GM12878 (cell line): ENCODE data around the gene BCL2L12. TPM values are rescaled to one million over a fixed set of nuclear protein-coding genes. Genes with fewer than 3 reads are reported as not detected.

Experiments
- ATAC-seq: fragments of 200-7000 bp; cut with Tn5 transposase; 3 replicates; pipeline ENCODE4 v1.9.1; 2020; ENCODE audit warnings: mild to moderate bottlenecking, moderate library complexity
- BruUV-seq: library from RNA; stranded (reverse); fragments of 400-500 nt; replicated peaks from 2 replicates; lab custom pipeline; 2021; lab: Mats Ljungman, UMichigan
- CTCF ChIA-PET: fragments of 300-600 bp; sonication (Branson Sonifier 250); formaldehyde crosslinking; extraction: SDS; loops from one replicate; lab custom pipeline; 2021; ENCODE audit warnings: inconsistent platforms; lab: Yijun Ruan, JAX
- POLR2A ChIA-PET: fragments of 350-600 bp; formaldehyde crosslinking; extraction: SDS; loops from one replicate; lab custom pipeline; 2021; ENCODE audit warnings: inconsistent platforms; lab: Charles Lee
- RAD21 ChIA-PET: fragments of 300-600 bp; sonication (Branson Sonifier 250); formaldehyde crosslinking; loops from one replicate; lab custom pipeline; 2023; ENCODE audit warnings: antibody characterized with exemption; ENCODE audit not compliant: unreplicated experiment; lab: Charles Lee
- SMC1A ChIA-PET: fragments of 300-600 bp; sonication (Branson Sonifier 250); formaldehyde crosslinking; loops from one replicate; lab custom pipeline; 2023; ENCODE audit not compliant: unreplicated experiment, uncharacterized antibody; lab: Charles Lee
- DNase-seq: peaks from one replicate; pipeline ENCODE4 v3.0.0-alpha.2; 2011; ENCODE audit warnings: low read depth, low spot score
- FAIRE-seq: peaks from 3 replicates; lab custom pipeline; 2011; peaks lifted over from hg19 to GRCh38; lab: Jason Lieb, UNC
- H2AFZ ChIP-seq: 2 replicates; pipeline ENCODE4 v1.6.0; 2011; ENCODE audit warnings: low read depth, low read length, control low read depth; ENCODE audit not compliant: control insufficient read depth
- H3K27ac ChIP-seq: 2 replicates; pipeline ENCODE4 v1.5.1; 2011; ENCODE audit warnings: control low read depth; ENCODE audit not compliant: control insufficient read depth, insufficient read depth
- H3K27me3 ChIP-seq, 2 experiments: replicated peaks in 1 of 2; 2 replicates each; pipeline versions ENCODE4 v1.6.0 to v1.6.1; 2011; ENCODE audit warnings: low read length in 1 of 2; ENCODE audit not compliant: control insufficient read depth in 2 of 2, insufficient read depth in 2 of 2
- H3K36me3 ChIP-seq, 2 experiments: 2 replicates each; pipeline ENCODE4 v1.5.1; 2011; ENCODE audit warnings: low read length in 1 of 2; ENCODE audit not compliant: control insufficient read depth in 2 of 2, insufficient read depth in 2 of 2
- H3K4me1 ChIP-seq: 2 replicates; pipeline ENCODE4 v1.6.1; 2011; ENCODE audit warnings: mild to moderate bottlenecking, low read length, moderate library complexity, mixed read lengths; ENCODE audit not compliant: control insufficient read depth, insufficient read depth
- H3K4me2 ChIP-seq: 2 replicates; pipeline ENCODE4 v1.6.0; 2011; ENCODE audit warnings: control low read depth; ENCODE audit not compliant: control insufficient read depth, insufficient read depth
- H3K4me3 ChIP-seq: fragments of 200-600 bp; sonication (generic); 2 replicates; pipeline ENCODE4 v1.5.1; 2016
- H3K79me2 ChIP-seq: 2 replicates; pipeline ENCODE4 v1.6.0; 2011; ENCODE audit warnings: low read length; ENCODE audit not compliant: control insufficient read depth, insufficient read depth
- H3K9ac ChIP-seq: 2 replicates; pipeline ENCODE4 v1.8.0; 2011; ENCODE audit warnings: low read length, control low read depth, mixed read lengths; ENCODE audit not compliant: control insufficient read depth, insufficient read depth
- H3K9me3 ChIP-seq: replicated peaks from 3 replicates; pipeline ENCODE4 v1.5.1; 2011; ENCODE audit warnings: mild to moderate bottlenecking, low read length; ENCODE audit not compliant: control insufficient read depth, insufficient read depth
- H4K20me1 ChIP-seq: 2 replicates; pipeline ENCODE4 v1.6.0; 2011; ENCODE audit not compliant: control insufficient read depth, insufficient read depth
- ATF7 ChIP-seq: fragments of 450-650 bp; IDR thresholded peaks from 2 replicates; pipeline ENCODE4 v1.6.1; 2016; ENCODE audit warnings: low read depth, mild to moderate bottlenecking
- CBFB ChIP-seq: IDR thresholded peaks from 2 replicates; pipeline ENCODE4 v1.6.1; 2016; ENCODE audit warnings: antibody characterized with exemption, low read depth
- FOXK2 ChIP-seq: fragments of 450-650 bp; IDR thresholded peaks from 2 replicates; pipeline ENCODE4 v1.6.1; 2017; ENCODE audit warnings: mild to moderate bottlenecking, moderate library complexity
- GATAD2B ChIP-seq: fragments of 450-650 bp; conservative IDR thresholded peaks from 2 replicates; pipeline ENCODE4 v1.6.1; 2017; ENCODE audit warnings: low read depth, mild to moderate bottlenecking, moderate library complexity
- HDAC2 ChIP-seq: fragments of 200-600 bp; sonication (generic); IDR thresholded peaks from 2 replicates; pipeline ENCODE4 v1.6.1; 2017
- HDAC6 ChIP-seq: fragments of 200-600 bp; sonication (generic); IDR thresholded peaks from one replicate; pipeline ENCODE4 v1.8.0; 2017; ENCODE audit warnings: antibody characterized with exemption; ENCODE audit not compliant: unreplicated experiment
- KLF5 ChIP-seq: fragments of 450-650 bp; IDR thresholded peaks from 2 replicates; pipeline ENCODE4 v1.6.1; 2014; ENCODE audit warnings: mild to moderate bottlenecking; ENCODE audit not compliant: partially characterized antibody
- PAX8 ChIP-seq: fragments of 450-650 bp; IDR thresholded peaks from 2 replicates; pipeline ENCODE4 v1.6.1; 2017; ENCODE audit warnings: mild to moderate bottlenecking, moderate library complexity
- RUNX3 ChIP-seq: IDR thresholded peaks from 2 replicates; pipeline ENCODE4 v1.6.1; 2012; ENCODE audit warnings: low read length, inconsistent platforms
- TARDBP ChIP-seq: IDR thresholded peaks from 2 replicates; pipeline ENCODE4 v1.6.1; 2016; ENCODE audit warnings: borderline replicate concordance
- ZNF207 ChIP-seq: fragments of 450-650 bp; IDR thresholded peaks from 2 replicates; pipeline ENCODE4 v1.6.1; 2014; ENCODE audit warnings: antibody characterized with exemption, mild to moderate bottlenecking, borderline replicate concordance
- WGBS: methylation state at CpG from one replicate; pipeline ENCODE4 v1.1.6; 2016; ENCODE audit warnings: low lambda C conversion rate; ENCODE audit not compliant: insufficient replicate concordance, insufficient coverage; ENCODE audit errors: missing lambda C conversion rate; 5-methylcytosine and 5-hydroxymethylcytosine counted together
- in situ Hi-C: fragments of 300-500 bp; cut with MboI; formaldehyde crosslinking; loops from 9 replicates; pipeline ENCODE4 v1.14.3; 2018; ENCODE audit warnings: mixed read lengths
- intact Hi-C: fragments of 100-400 bp; cut with micrococcal nuclease; formaldehyde crosslinking; loops from one replicate; pipeline ENCODE4 v1.14.2; 2022; ENCODE audit not compliant: unreplicated experiment
- polyA plus RNA-seq, 11 experiments: library from polyadenylated mRNA; depleted of rRNA in 4 of 11; unstranded in 6 of 11; stranded (reverse) in 5 of 11; fragments of >200 nt; fragmentation: Nextera tagmentation in 4 of 11; fragmentation: Illumina TruSeq in 1 of 11; extraction: Ambion mirVana in 4 of 11; extraction: Trizol in 1 of 11; gene quantifications; 1 replicate in 1 of 11; 2 replicates in 10 of 11; pipeline versions ENCODE4 v1.2.1 to v1.2.3, GENCODE V29; 2011 to 2016; ENCODE audit warnings: inconsistent platforms in 2 of 11, missing spikeins in 2 of 11, low read depth in 1 of 11
- total RNA-seq, 4 experiments: library from RNA; depleted of rRNA in 3 of 4; stranded (reverse); fragments of >200 nt in 3 of 4; fragmentation: Illumina TruSeq in 1 of 4; extraction: Trizol in 1 of 4; gene quantifications; 2 replicates each; pipeline versions ENCODE4 v1.2.1 to v1.2.3, GENCODE V29; 2013 to 2021
- TF ChIP-seq, protein P1 (sequence below): fragments of 450-650 bp; formaldehyde crosslinking; IDR thresholded peaks from 2 replicates; pipeline ENCODE4 v1.5.0; 2022; ENCODE audit warnings: mild to moderate bottlenecking, missing genetic modification characterization
- TF ChIP-seq, protein P2 (sequence below): IDR thresholded peaks from 2 replicates; pipeline ENCODE4 v1.6.1; 2011; ENCODE audit warnings: low read depth, low read length, improper control_type of control experiment, borderline replicate concordance
- TF ChIP-seq, protein P3 (sequence below), 3 experiments: IDR thresholded peaks in 2 of 3; conservative IDR thresholded peaks in 1 of 3; 2 replicates each; pipeline ENCODE4 v1.5.1; 2011; ENCODE audit warnings: low read depth in 3 of 3, low read length in 3 of 3, mild to moderate bottlenecking in 3 of 3, control low read depth in 2 of 3, moderate library complexity in 2 of 3, inconsistent platforms in 1 of 3, mixed read lengths in 1 of 3; ENCODE audit not compliant: control insufficient read depth in 2 of 3, insufficient read depth in 1 of 3; ENCODE audit errors: extremely low read depth in 1 of 3
- TF ChIP-seq, protein P4 (sequence below): IDR thresholded peaks from 2 replicates; pipeline ENCODE4 v1.6.1; 2011; ENCODE audit warnings: borderline replicate concordance, low read depth, mild to moderate bottlenecking, moderate library complexity, mixed read lengths, low read length; ENCODE audit not compliant: insufficient read depth; ENCODE audit errors: extremely low read length

The BCL2L12 gene
- total and polyA plus RNA-seq, 10 of the 15 experiments (the other 5 are each of a cell fraction or from before 2014, with no cell fraction given), result 1.8 to 143 (median 50.4) TPM

DNA sequence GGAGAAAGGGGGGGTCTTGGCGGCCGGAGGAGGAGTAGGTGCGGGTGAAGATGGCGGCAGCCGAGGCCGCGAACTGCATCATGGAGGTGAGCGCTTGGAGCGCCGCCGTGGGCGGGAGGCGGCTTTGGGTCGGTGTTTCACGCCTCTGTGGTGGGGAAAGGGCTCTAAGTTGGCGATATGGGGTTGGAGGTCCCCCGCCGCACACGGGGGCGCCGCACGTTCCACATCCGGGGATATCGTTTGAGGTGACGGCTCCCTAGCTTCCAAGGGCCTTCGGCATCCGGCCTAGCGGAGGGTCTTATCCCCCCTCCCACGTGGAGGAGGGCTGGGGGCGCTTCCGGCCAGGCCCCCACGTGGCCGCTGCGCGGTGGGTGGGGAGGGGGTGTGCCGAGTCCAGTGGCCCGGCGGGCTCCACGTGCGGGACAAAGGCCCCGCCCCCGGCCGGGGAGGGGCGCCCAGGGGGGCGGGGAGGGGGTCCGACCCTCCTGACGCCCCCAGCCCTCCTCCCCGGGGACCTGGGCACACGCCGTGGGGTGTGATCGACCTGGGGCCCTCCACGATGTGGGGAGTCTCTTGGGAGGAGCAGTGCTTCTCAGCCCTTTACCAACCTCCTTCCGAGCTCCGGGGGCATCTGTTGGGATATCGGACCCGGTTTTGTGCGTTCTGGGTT, 11.6 kb downstream of the BCL2L12 start, which contains the start of gene PRMT1:
Gene PRMT1, plus strand, starts transcription at position 41 of the 670 bp plus-strand sequence. Its CDS starts 10 bp downstream, at position 51.
- peak within 1 kb of the TSS; percentile 95 for H2AFZ ChIP-seq
- peak within 1 kb of the TSS; percentile 98 for H3K9ac ChIP-seq
- H3K79me2 ChIP-seq, result peaks cover 47% of the 10 kb centered on the region
- intact Hi-C loops, result loop anchor here (2.0 to 5.0 kb wide), 3 partner anchors 85 to 190 kb away; partner anchors contain the start of genes PNKP and RPS11
- peak within 1 kb of the TSS; percentile 99 for H3K27ac ChIP-seq
- in situ Hi-C loops, result no loop called here
- no peaks in the 10 kb centered on the region for H3K27me3 ChIP-seq
- peaks cover 16% of the 10 kb centered on the region for H4K20me1 ChIP-seq
- DNase-seq (no peak), FAIRE-seq (no peak), ATAC-seq (peak; percentile 17)
- WGBS, result 2% methylated on average over 43 of the region's 57 CpGs
- H3K4me3 ChIP-seq, result peak within 1 kb of the TSS; percentile 100
- peaks cover 33% of the 10 kb centered on the region for H3K4me1 ChIP-seq
- ChIA-PET RAD21 (interaction anchor here (0.5 to 8.6 kb wide), 12 partner anchors 12 to 234 kb away, joined by 3 to 131 read pairs (median 6); partner anchors contain the start of genes AP2A1, BCL2L12, IRF3 and NOSIP), SMC1A (interaction anchor here (1.4 to 2.7 kb wide), 5 partner anchors 37 to 192 kb away, joined by 3 to 11 read pairs (median 7); partner anchors contain the start of genes NOSIP, PRRG2 and RRAS), CTCF (interaction anchor here (0.7 to 10.5 kb wide), 5 partner anchors 11 to 130 kb away, joined by 3 to 130 read pairs (median 80); partner anchors contain the start of genes BCL2L12, IRF3, RRAS and SCAF1), POLR2A (interaction anchor here (0.6 to 11.2 kb wide), 13 partner anchors 11 to 207 kb away, joined by 3 to 200 read pairs (median 8); partner anchors contain the start of genes AP2A1, BCL2L12, IRF3 and NOSIP)
- peaks cover 6 to 9% of the 10 kb centered on the region in 2 experiments for H3K36me3 ChIP-seq
- no TSS peak for BruUV-seq
- no peaks in the 10 kb centered on the region for H3K9me3 ChIP-seq
- H3K4me2 ChIP-seq, result peak within 1 kb of the TSS; percentile 84
- TF ChIP-seq, protein P1, sequence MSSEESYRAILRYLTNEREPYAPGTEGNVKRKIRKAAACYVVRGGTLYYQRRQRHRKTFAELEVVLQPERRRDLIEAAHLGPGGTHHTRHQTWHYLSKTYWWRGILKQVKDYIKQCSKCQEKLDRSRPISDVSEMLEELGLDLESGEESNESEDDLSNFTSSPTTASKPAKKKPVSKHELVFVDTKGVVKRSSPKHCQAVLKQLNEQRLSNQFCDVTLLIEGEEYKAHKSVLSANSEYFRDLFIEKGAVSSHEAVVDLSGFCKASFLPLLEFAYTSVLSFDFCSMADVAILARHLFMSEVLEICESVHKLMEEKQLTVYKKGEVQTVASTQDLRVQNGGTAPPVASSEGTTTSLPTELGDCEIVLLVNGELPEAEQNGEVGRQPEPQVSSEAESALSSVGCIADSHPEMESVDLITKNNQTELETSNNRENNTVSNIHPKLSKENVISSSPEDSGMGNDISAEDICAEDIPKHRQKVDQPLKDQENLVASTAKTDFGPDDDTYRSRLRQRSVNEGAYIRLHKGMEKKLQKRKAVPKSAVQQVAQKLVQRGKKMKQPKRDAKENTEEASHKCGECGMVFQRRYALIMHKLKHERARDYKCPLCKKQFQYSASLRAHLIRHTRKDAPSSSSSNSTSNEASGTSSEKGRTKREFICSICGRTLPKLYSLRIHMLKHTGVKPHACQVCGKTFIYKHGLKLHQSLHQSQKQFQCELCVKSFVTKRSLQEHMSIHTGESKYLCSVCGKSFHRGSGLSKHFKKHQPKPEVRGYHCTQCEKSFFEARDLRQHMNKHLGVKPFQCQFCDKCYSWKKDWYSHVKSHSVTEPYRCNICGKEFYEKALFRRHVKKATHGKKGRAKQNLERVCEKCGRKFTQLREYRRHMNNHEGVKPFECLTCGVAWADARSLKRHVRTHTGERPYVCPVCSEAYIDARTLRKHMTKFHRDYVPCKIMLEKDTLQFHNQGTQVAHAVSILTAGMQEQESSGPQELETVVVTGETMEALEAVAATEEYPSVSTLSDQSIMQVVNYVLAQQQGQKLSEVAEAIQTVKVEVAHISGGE, result no peak
- peak; percentile 46; the same call in 1 of the 2 replicates for TF ChIP-seq TARDBP
- TF ChIP-seq GATAD2B, result peak; percentile 88
- TF ChIP-seq CBFB, result peak; percentile 70; the same call in 1 of the 2 replicates
- 0 out of 2 replicates have a peak, but pooled peaks have one; percentile 71 for TF ChIP-seq HDAC2
- peak; percentile 24 for TF ChIP-seq HDAC6
- peak; percentile 95 for TF ChIP-seq ZNF207
- TF ChIP-seq, protein P2, sequence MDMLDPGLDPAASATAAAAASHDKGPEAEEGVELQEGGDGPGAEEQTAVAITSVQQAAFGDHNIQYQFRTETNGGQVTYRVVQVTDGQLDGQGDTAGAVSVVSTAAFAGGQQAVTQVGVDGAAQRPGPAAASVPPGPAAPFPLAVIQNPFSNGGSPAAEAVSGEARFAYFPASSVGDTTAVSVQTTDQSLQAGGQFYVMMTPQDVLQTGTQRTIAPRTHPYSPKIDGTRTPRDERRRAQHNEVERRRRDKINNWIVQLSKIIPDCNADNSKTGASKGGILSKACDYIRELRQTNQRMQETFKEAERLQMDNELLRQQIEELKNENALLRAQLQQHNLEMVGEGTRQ, result peak; percentile 22; the same call in 1 of the 2 replicates
- TF ChIP-seq, protein P3, sequence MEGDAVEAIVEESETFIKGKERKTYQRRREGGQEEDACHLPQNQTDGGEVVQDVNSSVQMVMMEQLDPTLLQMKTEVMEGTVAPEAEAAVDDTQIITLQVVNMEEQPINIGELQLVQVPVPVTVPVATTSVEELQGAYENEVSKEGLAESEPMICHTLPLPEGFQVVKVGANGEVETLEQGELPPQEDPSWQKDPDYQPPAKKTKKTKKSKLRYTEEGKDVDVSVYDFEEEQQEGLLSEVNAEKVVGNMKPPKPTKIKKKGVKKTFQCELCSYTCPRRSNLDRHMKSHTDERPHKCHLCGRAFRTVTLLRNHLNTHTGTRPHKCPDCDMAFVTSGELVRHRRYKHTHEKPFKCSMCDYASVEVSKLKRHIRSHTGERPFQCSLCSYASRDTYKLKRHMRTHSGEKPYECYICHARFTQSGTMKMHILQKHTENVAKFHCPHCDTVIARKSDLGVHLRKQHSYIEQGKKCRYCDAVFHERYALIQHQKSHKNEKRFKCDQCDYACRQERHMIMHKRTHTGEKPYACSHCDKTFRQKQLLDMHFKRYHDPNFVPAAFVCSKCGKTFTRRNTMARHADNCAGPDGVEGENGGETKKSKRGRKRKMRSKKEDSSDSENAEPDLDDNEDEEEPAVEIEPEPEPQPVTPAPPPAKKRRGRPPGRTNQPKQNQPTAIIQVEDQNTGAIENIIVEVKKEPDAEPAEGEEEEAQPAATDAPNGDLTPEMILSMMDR (IDR thresholded peaks at IDR 0.05 in 2 of 3, conservative IDR thresholded peaks at IDR 0.05 in 1 of 3; ENCODE audit: control insufficient read depth in 2 of 3, extremely low read depth in 1 of 3, insufficient read depth in 1 of 3, low read depth in 3 of 3, low read length in 3 of 3), result 0 out of 6 replicates have a peak, but pooled peaks of 1 of the 3 experiments have one; percentile 10
- no peak for TF ChIP-seq PAX8
- TF ChIP-seq FOXK2, result peak; percentile 26; the same call in 1 of the 2 replicates
- peak; percentile 51; the same call in 1 of the 2 replicates for TF ChIP-seq RUNX3
- TF ChIP-seq ATF7, result no peak
- TF ChIP-seq, protein P4, sequence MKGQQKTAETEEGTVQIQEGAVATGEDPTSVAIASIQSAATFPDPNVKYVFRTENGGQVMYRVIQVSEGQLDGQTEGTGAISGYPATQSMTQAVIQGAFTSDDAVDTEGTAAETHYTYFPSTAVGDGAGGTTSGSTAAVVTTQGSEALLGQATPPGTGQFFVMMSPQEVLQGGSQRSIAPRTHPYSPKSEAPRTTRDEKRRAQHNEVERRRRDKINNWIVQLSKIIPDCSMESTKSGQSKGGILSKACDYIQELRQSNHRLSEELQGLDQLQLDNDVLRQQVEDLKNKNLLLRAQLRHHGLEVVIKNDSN, result peak; percentile 77
- TF ChIP-seq KLF5, result peak; percentile 18
